Sigmoid colon (tissue), 4 donors: Measurements from ENCODE around the gene FOXM1.

Source experiments
- CTCF ChIP-seq, 4 experiments: fragments of 450-650 bp in 3 of 4; fragments of 200-600 bp in 1 of 4; IDR thresholded peaks; one replicate each; pipeline ENCODE4 v1.5.1; 2016 to 2019; ENCODE audit warnings: antibody characterized with exemption in 4 of 4, mild to moderate bottlenecking in 3 of 4, moderate library complexity in 2 of 4
- EP300 ChIP-seq, 4 donors: sonication (generic); formaldehyde crosslinking; IDR thresholded peaks; one replicate each; pipeline ENCODE4 v1.6.1; 2017; ENCODE audit warnings: antibody characterized with exemption in 4 of 4
- POLR2AphosphoS5 ChIP-seq, 4 donors: sonication (generic); formaldehyde crosslinking; IDR thresholded peaks; one replicate each; pipeline ENCODE4 v1.6.1; 2017; ENCODE audit warnings: antibody characterized with exemption in 4 of 4

- TF ChIP-seq POLR2AphosphoS5 (IDR thresholded peaks at IDR 0.05), result peak; percentile 95 to 99 (median 98)
- TF ChIP-seq EP300 (IDR thresholded peaks at IDR 0.05), result no peak
- no peak for TF ChIP-seq CTCF (IDR thresholded peaks at IDR 0.05)
Measured at GRCh38 chr12:2890388-2891239, 13.6 kb upstream of the FOXM1 start, which contains the start of gene TULP3.
